HCT116 (cell line): ENCODE data around the gene PRRX1. TPM values are rescaled to one million over a fixed set of nuclear protein-coding genes. Genes with fewer than 3 reads are reported as not detected.

Experiments
- ATAC-seq: fragments of 200-7000 bp; cut with Tn5 transposase; 2 replicates; pipeline ENCODE4 v1.9.1; 2020; ENCODE audit warnings: mild to moderate bottlenecking, moderate library complexity
- BruUV-seq: library from RNA; stranded (reverse); fragments of 400-500 nt; replicated peaks from 2 replicates; lab custom pipeline; 2021; lab: Mats Ljungman, UMichigan
- CTCF ChIA-PET: fragments of 300-600 bp; sonication (Branson Sonifier 250); formaldehyde crosslinking; loops from one replicate; lab custom pipeline; 2021; ENCODE audit warnings: antibody characterized with exemption; lab: Charles Lee
- POLR2A ChIA-PET: fragments of 300-600, 350-600 bp; sonication (Branson Sonifier 250); formaldehyde crosslinking; loops from one replicate; lab custom pipeline; 2021; ENCODE audit warnings: antibody characterized with exemption; lab: Charles Lee
- RAD21 ChIA-PET, 2 experiments: fragments of 300-600 bp; sonication (Branson Sonifier 250); formaldehyde crosslinking; loops; one replicate each; lab custom pipeline; 2023; ENCODE audit warnings: low total read pairs in 2 of 2; ENCODE audit not compliant: uncharacterized antibody in 2 of 2, unreplicated experiment in 2 of 2, low non-redundant PET in 1 of 2; lab: Charles Lee
- DNase-seq: peaks from one replicate; pipeline ENCODE4 v3.0.0-alpha.2; 2010; ENCODE audit warnings: low read depth, low spot score
- H2AFZ ChIP-seq: fragments of 200-600 bp; shearing (Covaris generic), sonication (generic); 2 replicates; pipeline ENCODE4 v1.6.1; 2017; ENCODE audit warnings: low read depth, mixed run types, mixed read lengths, antibody characterized with exemption, low read length; ENCODE audit not compliant: poor library complexity, severe bottlenecking
- H3K27ac ChIP-seq: 2 replicates; pipeline ENCODE4 v1.5.1; 2012; ENCODE audit warnings: low read depth, low read length
- H3K27me3 ChIP-seq: fragments of 200-600 bp; sonication (generic); 2 replicates; pipeline ENCODE4 v1.6.1; 2016; ENCODE audit warnings: mixed run types, low read length, mixed read lengths; ENCODE audit not compliant: insufficient read depth
- H3K36me3 ChIP-seq, 2 experiments: fragments of 200-500 bp in 1 of 2; fragments of 200-600 bp in 1 of 2; sonication (Bioruptor generic) in 1 of 2; sonication (generic) in 1 of 2; 2 replicates each; pipeline versions ENCODE4 v1.5.1 to v1.6.1; 2014 to 2016; ENCODE audit warnings: low read length in 2 of 2, inconsistent platforms in 1 of 2, mixed read lengths in 1 of 2, mixed run types in 1 of 2; ENCODE audit not compliant: insufficient read depth in 2 of 2, control insufficient read depth in 1 of 2
- H3K4me1 ChIP-seq, 2 experiments: fragments of 200-600 bp in 1 of 2; sonication (generic) in 1 of 2; 2 replicates each; pipeline versions ENCODE4 v1.5.1 to v1.6.1; 2012 to 2017; ENCODE audit warnings: low read length in 2 of 2, inconsistent platforms in 1 of 2, mild to moderate bottlenecking in 1 of 2, mixed read lengths in 1 of 2, mixed run types in 1 of 2, moderate library complexity in 1 of 2; ENCODE audit not compliant: insufficient read depth in 2 of 2, control insufficient read depth in 1 of 2
- H3K4me2 ChIP-seq: fragments of 200-600 bp; sonication (generic); 2 replicates; pipeline ENCODE4 v1.6.1; 2017; ENCODE audit warnings: mixed run types, low read length, mixed read lengths
- H3K4me3 ChIP-seq, 2 experiments: fragments of 200-600 bp in 1 of 2; sonication (generic) in 1 of 2; replicated peaks in 1 of 2; 2 replicates each; pipeline ENCODE4 v1.5.1; 2011 to 2016; ENCODE audit warnings: low read length in 2 of 2, control low read depth in 1 of 2, low read depth in 1 of 2, mild to moderate bottlenecking in 1 of 2, mixed read lengths in 1 of 2, mixed run types in 1 of 2
- H3K79me2 ChIP-seq: fragments of 200-600 bp; sonication (generic); 2 replicates; pipeline ENCODE4 v1.6.1; 2017; ENCODE audit warnings: mild to moderate bottlenecking, mixed run types, low read length, moderate library complexity, mixed read lengths; ENCODE audit not compliant: insufficient read depth
- H3K9ac ChIP-seq: fragments of 200-600 bp; sonication (generic); 2 replicates; pipeline ENCODE4 v1.6.1; 2016; ENCODE audit warnings: low read length, mixed read lengths
- H3K9me2 ChIP-seq: fragments of 200-600 bp; sonication (generic), shearing (Covaris generic); 2 replicates; pipeline ENCODE4 v1.6.1; 2017; ENCODE audit warnings: mixed run types, mild to moderate bottlenecking, moderate library complexity; ENCODE audit not compliant: insufficient read depth
- H3K9me3 ChIP-seq, 2 experiments: fragments of 200-500 bp in 1 of 2; fragments of 200-600 bp in 1 of 2; sonication (Bioruptor generic) in 1 of 2; sonication (generic) in 1 of 2; 2 replicates each; pipeline ENCODE4 v1.6.1; 2014 to 2017; ENCODE audit warnings: low read length in 2 of 2, mixed read lengths in 2 of 2, inconsistent platforms in 1 of 2, low read depth in 1 of 2, mild to moderate bottlenecking in 1 of 2, mixed run types in 1 of 2, moderate library complexity in 1 of 2; ENCODE audit not compliant: control insufficient read depth in 1 of 2, insufficient read depth in 1 of 2
- H4K20me1 ChIP-seq: fragments of 200-600 bp; sonication (generic), shearing (Covaris generic); 2 replicates; pipeline ENCODE4 v1.6.1; 2017; ENCODE audit warnings: mixed run types, mild to moderate bottlenecking, moderate library complexity; ENCODE audit not compliant: insufficient read depth
- CBX3 ChIP-seq: IDR thresholded peaks from 2 replicates; pipeline ENCODE4 v1.6.1; 2012; ENCODE audit warnings: low read depth
- ELF1 ChIP-seq: IDR thresholded peaks from 2 replicates; pipeline ENCODE4 v1.6.1; 2012; ENCODE audit warnings: low read depth, borderline replicate concordance
- EZH2 ChIP-seq: fragments of 200-600 bp; sonication (generic); IDR thresholded peaks from 2 replicates; pipeline ENCODE4 v1.6.1; 2017; ENCODE audit warnings: antibody characterized with exemption, mixed run types
- EZH2phosphoT487 ChIP-seq: fragments of 200-600 bp; IDR thresholded peaks from 2 replicates; pipeline ENCODE4 v1.6.1; 2018; ENCODE audit warnings: antibody characterized with exemption, borderline replicate concordance
- JUND ChIP-seq: IDR thresholded peaks from 2 replicates; pipeline ENCODE4 v1.6.1; 2012
- POLR2AphosphoS5 ChIP-seq: IDR thresholded peaks from 2 replicates; pipeline ENCODE4 v1.6.1; 2011; ENCODE audit warnings: mild to moderate bottlenecking, low read depth, low read length, moderate library complexity
- RAD21 ChIP-seq: IDR thresholded peaks from 2 replicates; pipeline ENCODE4 v1.6.1; 2012; ENCODE audit warnings: low read depth, mild to moderate bottlenecking
- SIN3A ChIP-seq: IDR thresholded peaks from 2 replicates; pipeline ENCODE4 v1.6.1; 2012; ENCODE audit warnings: low read depth
- SRF ChIP-seq: IDR thresholded peaks from 2 replicates; pipeline ENCODE4 v1.6.1; 2012; ENCODE audit warnings: low read depth
- TCF7L2 ChIP-seq: IDR thresholded peaks from 2 replicates; pipeline ENCODE4 v1.7.0; 2011; ENCODE audit warnings: borderline replicate concordance, inconsistent platforms; ENCODE audit not compliant: insufficient read depth, insufficient read length; ENCODE audit errors: extremely low read depth
- YY1 ChIP-seq: IDR thresholded peaks from 2 replicates; pipeline ENCODE4 v1.6.1; 2011; ENCODE audit warnings: low read length, low read depth, moderate library complexity, mild to moderate bottlenecking; ENCODE audit not compliant: insufficient replicate concordance; ENCODE audit errors: extremely low read depth
- ZFX ChIP-seq: fragments of 450-650 bp; IDR thresholded peaks from 2 replicates; pipeline ENCODE4 v1.6.1; 2017
- intact Hi-C: fragments of 100-400 bp; cut with micrococcal nuclease; formaldehyde crosslinking; loops from 2 replicates; pipeline ENCODE4 v1.10.0; 2022
- total RNA-seq: library from RNA; stranded (reverse); gene quantifications from one replicate; pipeline ENCODE4 v1.2.1, GENCODE V29; 2021; ENCODE audit not compliant: unreplicated experiment
- TF ChIP-seq, protein P1 (sequence below): IDR thresholded peaks from 2 replicates; pipeline ENCODE4 v1.6.1; 2012
- TF ChIP-seq, protein P2 (sequence below), 3 experiments: fragments of 200-600 bp in 1 of 3; sonication (generic) in 1 of 3; IDR thresholded peaks in 2 of 3; conservative IDR thresholded peaks in 1 of 3; 2 replicates each; pipeline ENCODE4 v1.5.1; 2012 to 2017; ENCODE audit warnings: low read depth in 2 of 3, low read length in 2 of 3, antibody characterized with exemption in 1 of 3, borderline replicate concordance in 1 of 3, control low read depth in 1 of 3, mild to moderate bottlenecking in 1 of 3, mixed read lengths in 1 of 3, mixed run types in 1 of 3, moderate library complexity in 1 of 3; ENCODE audit not compliant: insufficient read depth in 1 of 3

Gene PRRX1
- total RNA-seq, 1 experiment from 2014 or later, result 0.37 TPM

DNA sequence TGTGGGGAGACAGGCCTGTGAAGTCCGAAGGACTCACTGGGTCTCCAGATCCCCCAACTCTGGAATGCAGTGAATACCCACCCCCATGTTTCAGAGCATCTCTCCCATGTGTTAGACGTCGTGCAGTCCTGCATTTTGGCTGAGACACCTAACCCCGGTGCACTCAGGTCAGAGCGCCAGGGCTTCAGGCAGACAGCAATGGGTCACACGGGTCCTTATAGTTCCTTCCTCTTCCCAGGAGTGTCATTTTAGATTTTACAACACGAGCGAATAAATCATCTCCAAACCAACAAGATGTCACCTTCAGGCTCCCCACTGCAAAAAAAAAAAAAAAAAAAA lies 5.1 kb downstream of the PRRX1 start:
- no peak overlapping the region for H2AFZ ChIP-seq
- H3K79me2 ChIP-seq, result no peaks in the 10 kb centered on the region
- H3K9me3 ChIP-seq, result no peaks in the 10 kb centered on the region
- DNase-seq, result no peak
- H3K4me2 ChIP-seq, result no peak overlapping the region
- no peak for ATAC-seq
- RAD21 ChIA-PET, result no interaction called here
- no peak overlapping the region for H3K4me3 ChIP-seq
- no peak overlapping the region for H3K9ac ChIP-seq
- no TSS peak for BruUV-seq
- no peaks in the 10 kb centered on the region; the same call in 1 of the 2 replicates for H3K27me3 ChIP-seq
- H3K27ac ChIP-seq, result no peak overlapping the region
- CTCF ChIA-PET, result no interaction called here
- no peaks in the 10 kb centered on the region for H3K4me1 ChIP-seq
- TF ChIP-seq EZH2phosphoT487, result no peak
- TF ChIP-seq SIN3A, result no peak
- TF ChIP-seq, protein P1, sequence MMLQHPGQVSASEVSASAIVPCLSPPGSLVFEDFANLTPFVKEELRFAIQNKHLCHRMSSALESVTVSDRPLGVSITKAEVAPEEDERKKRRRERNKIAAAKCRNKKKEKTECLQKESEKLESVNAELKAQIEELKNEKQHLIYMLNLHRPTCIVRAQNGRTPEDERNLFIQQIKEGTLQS, result no peak
- TF ChIP-seq ZFX, result no peak
- no peak for TF ChIP-seq RAD21
- no peak for TF ChIP-seq YY1
- TF ChIP-seq, protein P2, sequence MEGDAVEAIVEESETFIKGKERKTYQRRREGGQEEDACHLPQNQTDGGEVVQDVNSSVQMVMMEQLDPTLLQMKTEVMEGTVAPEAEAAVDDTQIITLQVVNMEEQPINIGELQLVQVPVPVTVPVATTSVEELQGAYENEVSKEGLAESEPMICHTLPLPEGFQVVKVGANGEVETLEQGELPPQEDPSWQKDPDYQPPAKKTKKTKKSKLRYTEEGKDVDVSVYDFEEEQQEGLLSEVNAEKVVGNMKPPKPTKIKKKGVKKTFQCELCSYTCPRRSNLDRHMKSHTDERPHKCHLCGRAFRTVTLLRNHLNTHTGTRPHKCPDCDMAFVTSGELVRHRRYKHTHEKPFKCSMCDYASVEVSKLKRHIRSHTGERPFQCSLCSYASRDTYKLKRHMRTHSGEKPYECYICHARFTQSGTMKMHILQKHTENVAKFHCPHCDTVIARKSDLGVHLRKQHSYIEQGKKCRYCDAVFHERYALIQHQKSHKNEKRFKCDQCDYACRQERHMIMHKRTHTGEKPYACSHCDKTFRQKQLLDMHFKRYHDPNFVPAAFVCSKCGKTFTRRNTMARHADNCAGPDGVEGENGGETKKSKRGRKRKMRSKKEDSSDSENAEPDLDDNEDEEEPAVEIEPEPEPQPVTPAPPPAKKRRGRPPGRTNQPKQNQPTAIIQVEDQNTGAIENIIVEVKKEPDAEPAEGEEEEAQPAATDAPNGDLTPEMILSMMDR (IDR thresholded peaks at IDR 0.05 in 2 of 3, conservative IDR thresholded peaks at IDR 0.05 in 1 of 3; ENCODE audit: borderline replicate concordance in 1 of 3, insufficient read depth in 1 of 3, low read depth in 2 of 3, low read length in 2 of 3), result no peak
- no peak for TF ChIP-seq TCF7L2
- no peak for TF ChIP-seq EZH2
- no peak for TF ChIP-seq JUND
- TF ChIP-seq SRF, result no peak
- no peak for TF ChIP-seq ELF1
- no peak for TF ChIP-seq CBX3
- no peak for TF ChIP-seq POLR2AphosphoS5
- no peaks in the 10 kb centered on the region for H3K36me3 ChIP-seq
- intact Hi-C loops, result no loop called here
- no peaks in the 10 kb centered on the region for H4K20me1 ChIP-seq
- H3K9me2 ChIP-seq, result no peaks in the 10 kb centered on the region
- POLR2A ChIA-PET, result no interaction called here
